H1 (cell line): ENCODE measurements around the gene LBX1.

Experiments
- ASH2L ChIP-seq: fragments of 200-600, 300-600 bp; sonication (generic); IDR thresholded peaks from one replicate; pipeline ENCODE4 v1.7.1; 2017; ENCODE audit warnings: low read length
- EZH2 ChIP-seq: fragments of 200-600 bp; sonication (generic); IDR thresholded peaks from 2 replicates; pipeline ENCODE4 v1.7.1; 2012; ENCODE audit warnings: low read depth, mild to moderate bottlenecking, moderate library complexity, low read length, inconsistent platforms; ENCODE audit not compliant: severe bottlenecking
- HDAC6 ChIP-seq: IDR thresholded peaks from one replicate; pipeline ENCODE4 v1.7.1; 2012; ENCODE audit warnings: low read depth, mild to moderate bottlenecking, inconsistent platforms, low read length, moderate library complexity
- MAFK ChIP-seq: IDR thresholded peaks from 2 replicates; pipeline ENCODE4 v1.6.1; 2012; ENCODE audit warnings: low read depth, mild to moderate bottlenecking, improper control_type of control experiment, low read length
- POLR2A ChIP-seq, 2 experiments: IDR thresholded peaks; 1 replicate in 1 of 2; 2 replicates in 1 of 2; pipeline ENCODE4 v1.6.1; 2011; ENCODE audit warnings: low read depth in 2 of 2, low read length in 2 of 2, mild to moderate bottlenecking in 2 of 2; ENCODE audit errors: control extremely low read depth in 1 of 2
- RAD21 ChIP-seq, 2 experiments: IDR thresholded peaks in 1 of 2; conservative IDR thresholded peaks in 1 of 2; 2 replicates each; pipeline ENCODE4 v1.6.1; 2011; ENCODE audit warnings: low read depth in 2 of 2, low read length in 2 of 2, improper control_type of control experiment in 1 of 2, inconsistent platforms in 1 of 2, mild to moderate bottlenecking in 1 of 2, moderate library complexity in 1 of 2
- RBBP5 ChIP-seq: IDR thresholded peaks from 2 replicates; pipeline ENCODE4 v1.7.1; 2012; ENCODE audit warnings: low read depth, mild to moderate bottlenecking, inconsistent platforms, low read length, moderate library complexity, borderline replicate concordance
- TF ChIP-seq, protein P1 (sequence below): IDR thresholded peaks from 2 replicates; pipeline ENCODE4 v1.6.1; 2012; ENCODE audit warnings: inconsistent platforms
- TF ChIP-seq, protein P2 (sequence below), 3 experiments: IDR thresholded peaks; 1 replicate in 2 of 3; 2 replicates in 1 of 3; pipeline versions ENCODE4 v1.5.1 to v1.6.1; 2011; ENCODE audit warnings: low read length in 3 of 3, mild to moderate bottlenecking in 3 of 3, inconsistent platforms in 2 of 3, low read depth in 1 of 3, moderate library complexity in 1 of 3; ENCODE audit not compliant: insufficient read depth in 1 of 3; ENCODE audit errors: control extremely low read depth in 1 of 3

DNA sequence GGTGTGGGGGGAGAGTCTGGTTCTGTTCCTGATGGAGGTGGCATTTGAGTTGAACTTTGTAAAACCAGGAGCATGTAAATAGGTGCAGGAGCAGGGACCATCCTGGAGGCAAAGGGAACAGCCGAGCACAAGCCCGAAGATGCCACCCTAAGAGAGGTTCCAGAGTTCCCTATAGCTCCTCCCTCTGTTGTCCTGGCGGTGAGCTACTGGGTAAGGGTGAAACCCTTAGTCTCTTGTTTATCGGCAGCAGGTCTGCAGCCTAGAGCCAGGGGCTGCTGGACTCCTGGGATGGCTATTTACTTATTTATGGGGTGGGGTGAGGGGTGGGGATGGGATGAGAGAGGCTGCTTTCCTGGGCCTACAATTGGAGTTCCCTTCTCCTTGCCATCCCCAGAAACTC is 6.5 kb upstream of the LBX1 start:
- TF ChIP-seq MAFK (no peak), HDAC6 (no peak), RAD21 (IDR thresholded peaks at IDR 0.05 in 1 of 2, conservative IDR thresholded peaks at IDR 0.05 in 1 of 2; ENCODE audit: low read depth in 2 of 2, low read length in 2 of 2) (no peak), POLR2A (IDR thresholded peaks at IDR 0.05; ENCODE audit: control extremely low read depth in 1 of 2, low read depth in 2 of 2, low read length in 2 of 2) (no peak), EZH2 (no peak), ASH2L (no peak), RBBP5 (no peak)
- TF ChIP-seq, protein P1, sequence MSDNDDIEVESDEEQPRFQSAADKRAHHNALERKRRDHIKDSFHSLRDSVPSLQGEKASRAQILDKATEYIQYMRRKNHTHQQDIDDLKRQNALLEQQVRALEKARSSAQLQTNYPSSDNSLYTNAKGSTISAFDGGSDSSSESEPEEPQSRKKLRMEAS = no peak
- TF ChIP-seq, protein P2, sequence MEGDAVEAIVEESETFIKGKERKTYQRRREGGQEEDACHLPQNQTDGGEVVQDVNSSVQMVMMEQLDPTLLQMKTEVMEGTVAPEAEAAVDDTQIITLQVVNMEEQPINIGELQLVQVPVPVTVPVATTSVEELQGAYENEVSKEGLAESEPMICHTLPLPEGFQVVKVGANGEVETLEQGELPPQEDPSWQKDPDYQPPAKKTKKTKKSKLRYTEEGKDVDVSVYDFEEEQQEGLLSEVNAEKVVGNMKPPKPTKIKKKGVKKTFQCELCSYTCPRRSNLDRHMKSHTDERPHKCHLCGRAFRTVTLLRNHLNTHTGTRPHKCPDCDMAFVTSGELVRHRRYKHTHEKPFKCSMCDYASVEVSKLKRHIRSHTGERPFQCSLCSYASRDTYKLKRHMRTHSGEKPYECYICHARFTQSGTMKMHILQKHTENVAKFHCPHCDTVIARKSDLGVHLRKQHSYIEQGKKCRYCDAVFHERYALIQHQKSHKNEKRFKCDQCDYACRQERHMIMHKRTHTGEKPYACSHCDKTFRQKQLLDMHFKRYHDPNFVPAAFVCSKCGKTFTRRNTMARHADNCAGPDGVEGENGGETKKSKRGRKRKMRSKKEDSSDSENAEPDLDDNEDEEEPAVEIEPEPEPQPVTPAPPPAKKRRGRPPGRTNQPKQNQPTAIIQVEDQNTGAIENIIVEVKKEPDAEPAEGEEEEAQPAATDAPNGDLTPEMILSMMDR (IDR thresholded peaks at IDR 0.05; ENCODE audit: control extremely low read depth in 1 of 3, insufficient read depth in 1 of 3, low read depth in 1 of 3, low read length in 3 of 3) = peak in 1 of 3 experiments; percentile 27; a peak in 2 of 4 replicates
